Measurements from ENCODE around the gene MLN. TPM values are rescaled to one million over a fixed set of nuclear protein-coding genes. Genes with fewer than 3 reads are reported as not detected.

Gene MLN
- total RNA-seq = not detected in 2 replicates

GRCh38 chr6:33803571-33804053 is at the start of gene MLN:
Gene MLN (minus strand): TSS chr6:33804003. CDS start chr6:33801163, 2,840 bp downstream.

DNA sequence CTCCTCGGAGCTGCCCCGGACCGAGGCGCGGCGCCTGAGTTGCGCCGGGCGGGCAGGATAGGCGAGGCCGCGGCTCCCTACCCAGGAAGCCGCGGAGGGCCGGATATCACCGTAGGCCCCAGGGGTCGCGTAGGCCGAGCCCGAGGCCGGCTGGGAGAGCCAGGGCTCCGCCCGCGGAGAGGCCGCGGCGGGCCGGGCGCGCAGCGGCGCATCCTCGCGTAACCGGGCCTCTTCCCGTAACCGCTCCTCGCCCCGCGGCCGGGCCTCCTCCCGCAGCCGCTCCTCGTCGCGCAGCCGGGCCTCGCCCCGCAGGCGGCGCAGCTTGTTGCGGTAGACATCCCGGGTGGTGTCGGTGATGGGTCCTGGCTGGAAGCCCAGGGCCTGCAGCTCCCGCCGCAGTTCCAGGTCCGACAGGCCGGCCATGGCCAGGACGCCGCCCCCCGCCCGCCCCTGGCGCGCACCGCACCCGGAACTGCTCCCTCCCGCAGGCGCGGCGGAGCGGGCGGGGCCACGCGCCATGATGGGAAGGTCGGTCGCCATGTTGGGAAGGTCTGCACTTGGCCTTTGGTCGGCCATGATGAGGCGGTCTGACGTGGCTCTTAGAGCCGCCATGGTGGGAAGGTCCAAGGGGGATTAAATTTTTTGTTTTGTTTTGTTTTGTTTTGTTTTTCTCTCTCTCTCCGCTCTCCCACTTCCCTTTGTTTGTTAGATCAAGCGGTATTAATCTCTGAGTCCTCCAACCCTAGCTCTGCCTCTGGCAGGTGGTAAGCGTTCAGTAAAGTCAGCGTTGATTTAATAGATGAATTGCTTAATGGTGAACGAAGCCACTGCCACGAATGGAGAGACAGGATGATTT is 14.9 kb downstream of the MLN start, which contains the start of gene LEMD2:
Gene LEMD2 (minus strand): TSS at position 437 of the 856 bp plus-strand sequence. CDS start 14 bp downstream, at position 423.

GRCh38 chr6:33746651-33747100 is 57.1 kb downstream of the MLN start, which contains the start of gene IP6K3:
Gene IP6K3 (minus strand): TSS chr6:33746905. CDS start chr6:33735476, 11,429 bp downstream.

Other genes starting within 250 kb of the MLN start
- gene BAK1, start 223.7 kb downstream of the MLN start, total RNA-seq = 8.3 and 8.9 TPM in 2 replicates
- 24.5 and 25.2 TPM in 2 replicates for gene ITPR3, start 182.7 kb downstream of the MLN start, total RNA-seq
- gene UQCC2, start 92.3 kb downstream of the MLN start, total RNA-seq = 94.5 and 105 TPM in 2 replicates
- 6.2 and 7.9 TPM in 2 replicates for gene IP6K3, start 57.1 kb downstream of the MLN start, total RNA-seq
- 40.4 and 40.5 TPM in 2 replicates for gene LEMD2, start 14.9 kb downstream of the MLN start, total RNA-seq

Data from bronchus fibroblast of lung (primary cell).